AG04450 (cell line): ENCODE data around the gene ABCG5. TPM values are rescaled to one million over a fixed set of nuclear protein-coding genes. Genes with fewer than 3 reads are reported as not detected.

ENCODE experiments used
- CTCF ChIA-PET: fragments of 300-600, 350-600 bp; formaldehyde crosslinking; extraction: SDS; loops from one replicate; lab custom pipeline; 2022; ENCODE audit warnings: antibody characterized with exemption, inconsistent platforms; lab: Charles Lee
- POLR2A ChIA-PET: fragments of 350-600 bp; formaldehyde crosslinking; extraction: SDS; loops from one replicate; lab custom pipeline; 2021; ENCODE audit warnings: antibody characterized with exemption, inconsistent platforms; lab: Yijun Ruan, JAX
- DNase-seq: peaks from one replicate; pipeline ENCODE4 v3.0.0-alpha.2; 2011; ENCODE audit warnings: low read depth, low spot score
- H3K27ac ChIP-seq: one replicate; pipeline ENCODE4 v1.5.1; 2012; ENCODE audit warnings: low read depth, low read length, control low read depth
- H3K27me3 ChIP-seq: one replicate; pipeline ENCODE4 v1.6.0; 2012; ENCODE audit warnings: low read length; ENCODE audit not compliant: control insufficient read depth, insufficient read depth
- H3K4me3 ChIP-seq: 2 replicates; pipeline ENCODE4 v1.5.1; 2011; ENCODE audit warnings: mild to moderate bottlenecking, low read depth, low read length, control low read depth
- H3K9me3 ChIP-seq: 2 replicates; pipeline ENCODE4 v1.5.1; 2012; ENCODE audit warnings: low read length; ENCODE audit not compliant: control insufficient read depth, insufficient read depth
- polyA plus RNA-seq: library from polyadenylated mRNA; depleted of rRNA; stranded (reverse); fragments of >200 nt; gene quantifications from 2 replicates; pipeline ENCODE4 v1.2.3, GENCODE V29; 2011
- TF ChIP-seq, protein P1 (sequence below): IDR thresholded peaks from 2 replicates; pipeline ENCODE4 v1.5.1; 2011; ENCODE audit warnings: low read depth, low read length, control low read depth, inconsistent platforms

ABCG5 gene
- polyA plus RNA-seq, 1 experiment: not detected

DNA sequence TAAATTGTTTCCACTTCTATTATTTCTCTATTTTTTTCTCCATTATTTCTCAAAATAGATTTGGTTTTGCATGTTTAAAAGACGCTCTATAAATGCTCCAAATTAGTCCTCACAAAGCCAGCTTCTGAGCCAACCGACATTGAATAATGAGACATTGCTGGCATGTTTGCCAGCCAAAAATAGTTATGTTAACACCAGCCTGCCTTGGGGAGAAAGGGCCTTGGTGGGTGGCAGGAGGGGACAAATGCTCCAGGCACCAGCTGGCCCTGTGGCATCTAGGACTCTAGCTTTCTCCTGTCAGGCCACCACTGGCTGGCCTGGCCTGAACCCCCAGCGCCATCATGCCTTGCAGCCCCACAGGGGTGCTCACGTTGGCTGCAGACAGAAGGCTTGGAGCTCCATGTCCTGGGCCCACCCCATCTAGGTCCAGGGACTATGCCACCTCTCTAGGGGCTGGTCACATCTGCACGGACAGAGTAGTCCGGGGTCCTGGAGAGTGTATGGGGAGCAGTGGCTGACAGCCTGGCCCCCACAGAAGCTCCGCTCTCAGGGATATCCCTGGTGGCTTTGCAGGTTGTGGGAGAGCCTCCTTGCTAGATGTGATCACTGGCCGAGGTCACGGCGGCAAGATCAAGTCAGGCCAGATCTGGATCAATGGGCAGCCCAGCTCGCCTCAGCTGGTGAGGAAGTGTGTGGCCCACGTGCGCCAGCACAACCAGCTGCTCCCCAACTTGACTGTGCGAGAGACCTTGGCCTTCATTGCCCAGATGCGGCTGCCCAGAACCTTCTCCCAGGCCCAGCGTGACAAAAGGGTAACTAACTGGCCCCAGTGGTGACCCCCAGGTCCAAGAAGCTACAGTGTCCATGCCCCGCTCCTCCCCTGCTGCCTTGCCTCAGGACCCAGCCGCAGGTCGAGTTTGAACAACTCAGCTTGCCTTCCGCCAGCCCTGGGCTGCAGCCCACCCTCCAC lies 12.7 kb upstream of the ABCG5 start:
- CTCF ChIA-PET: no interaction called here
- Histone ChIP-seq H3K27me3 (peaks cover 21% of the 10 kb centered on the region), H3K4me3 (no peak overlapping the region), H3K9me3 (no peaks in the 10 kb centered on the region; the same call in 1 of the 2 replicates), H3K27ac (no peak overlapping the region)
- TF ChIP-seq, protein P1, sequence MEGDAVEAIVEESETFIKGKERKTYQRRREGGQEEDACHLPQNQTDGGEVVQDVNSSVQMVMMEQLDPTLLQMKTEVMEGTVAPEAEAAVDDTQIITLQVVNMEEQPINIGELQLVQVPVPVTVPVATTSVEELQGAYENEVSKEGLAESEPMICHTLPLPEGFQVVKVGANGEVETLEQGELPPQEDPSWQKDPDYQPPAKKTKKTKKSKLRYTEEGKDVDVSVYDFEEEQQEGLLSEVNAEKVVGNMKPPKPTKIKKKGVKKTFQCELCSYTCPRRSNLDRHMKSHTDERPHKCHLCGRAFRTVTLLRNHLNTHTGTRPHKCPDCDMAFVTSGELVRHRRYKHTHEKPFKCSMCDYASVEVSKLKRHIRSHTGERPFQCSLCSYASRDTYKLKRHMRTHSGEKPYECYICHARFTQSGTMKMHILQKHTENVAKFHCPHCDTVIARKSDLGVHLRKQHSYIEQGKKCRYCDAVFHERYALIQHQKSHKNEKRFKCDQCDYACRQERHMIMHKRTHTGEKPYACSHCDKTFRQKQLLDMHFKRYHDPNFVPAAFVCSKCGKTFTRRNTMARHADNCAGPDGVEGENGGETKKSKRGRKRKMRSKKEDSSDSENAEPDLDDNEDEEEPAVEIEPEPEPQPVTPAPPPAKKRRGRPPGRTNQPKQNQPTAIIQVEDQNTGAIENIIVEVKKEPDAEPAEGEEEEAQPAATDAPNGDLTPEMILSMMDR: no peak
- POLR2A ChIA-PET: no interaction called here
- no peak for DNase-seq

DNA sequence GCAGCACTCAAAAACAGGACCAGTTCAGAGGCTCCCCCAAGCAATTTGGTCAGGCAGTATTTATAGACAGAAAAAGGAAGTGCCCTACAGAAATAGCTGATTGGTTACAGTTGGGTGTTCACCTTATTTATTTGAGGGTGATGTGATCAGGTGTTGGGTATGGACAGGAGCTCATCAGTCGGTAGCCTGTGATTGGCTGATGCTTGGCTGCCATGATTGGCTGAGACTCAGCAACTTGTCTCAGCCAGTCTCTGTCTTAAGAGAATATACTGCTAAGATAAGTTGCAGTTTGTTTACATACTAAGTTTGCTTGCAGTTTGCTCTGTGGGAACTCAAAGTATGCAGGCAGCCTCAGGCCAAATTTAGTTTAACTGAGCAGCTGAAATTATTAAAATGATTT lies 9.6 kb upstream of the ABCG5 start:
- ChIA-PET CTCF (no interaction called here), POLR2A (no interaction called here)
- Histone ChIP-seq H3K9me3 (no peaks in the 10 kb centered on the region; the same call in 1 of the 2 replicates), H3K27me3 (peaks cover 15% of the 10 kb centered on the region), H3K27ac (no peak overlapping the region), H3K4me3 (no peak overlapping the region)
- TF ChIP-seq, protein P1: no peak
- DNase-seq: no peak

DNA sequence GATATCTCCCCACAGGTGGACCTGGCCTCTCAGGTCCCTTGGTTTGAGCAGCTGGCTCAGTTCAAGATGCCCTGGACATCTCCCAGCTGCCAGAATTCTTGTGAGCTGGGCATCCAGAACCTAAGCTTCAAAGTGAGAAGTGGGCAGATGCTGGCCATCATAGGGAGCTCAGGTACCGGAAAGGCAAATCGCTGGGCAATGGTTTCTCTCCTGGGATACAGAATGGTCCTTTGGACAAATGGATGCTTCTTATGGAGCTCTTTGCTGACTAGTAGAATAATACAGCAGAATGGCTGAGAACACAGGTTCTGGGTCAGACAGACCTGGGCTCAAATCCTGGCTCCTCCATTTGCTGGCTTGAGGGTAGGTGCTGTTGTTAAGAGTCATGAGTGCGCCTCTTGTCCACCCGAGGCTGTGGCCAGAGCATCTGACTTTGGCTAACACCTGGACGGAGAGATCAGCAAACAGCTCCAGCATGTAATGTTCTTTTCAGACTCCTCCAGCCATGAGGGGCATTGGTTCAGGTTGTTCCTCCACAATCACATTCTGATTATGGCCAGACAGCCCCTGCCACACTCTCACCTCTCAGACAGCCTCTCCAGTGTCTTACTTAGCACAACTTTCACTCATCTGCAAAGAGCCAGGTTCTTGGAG lies 7.6 kb upstream of the ABCG5 start:
- ChIA-PET POLR2A (no interaction called here), CTCF (interaction anchor here (1.2 kb wide), 1 partner anchor 32 kb away, joined by 4 read pairs; no protein-coding TSS in a partner anchor)
- Histone ChIP-seq H3K27me3 (peaks cover 8% of the 10 kb centered on the region), H3K4me3 (no peak overlapping the region), H3K9me3 (no peaks in the 10 kb centered on the region), H3K27ac (no peak overlapping the region)
- TF ChIP-seq, protein P1: no peak
- no peak for DNase-seq

GRCh38 chr2:43845181-43845580 lies 6.5 kb upstream of the ABCG5 start:
- H3K27ac ChIP-seq: no peak overlapping the region
- TF ChIP-seq, protein P1: no peak
- H3K4me3 ChIP-seq: no peak overlapping the region
- CTCF ChIA-PET: interaction anchor here (1.2 kb wide), 1 partner anchor 33 kb away, joined by 4 read pairs; no protein-coding TSS in a partner anchor
- DNase-seq: no peak
- H3K27me3 ChIP-seq: peaks cover 16% of the 10 kb centered on the region
- H3K9me3 ChIP-seq: no peaks in the 10 kb centered on the region
- POLR2A ChIA-PET: no interaction called here

DNA sequence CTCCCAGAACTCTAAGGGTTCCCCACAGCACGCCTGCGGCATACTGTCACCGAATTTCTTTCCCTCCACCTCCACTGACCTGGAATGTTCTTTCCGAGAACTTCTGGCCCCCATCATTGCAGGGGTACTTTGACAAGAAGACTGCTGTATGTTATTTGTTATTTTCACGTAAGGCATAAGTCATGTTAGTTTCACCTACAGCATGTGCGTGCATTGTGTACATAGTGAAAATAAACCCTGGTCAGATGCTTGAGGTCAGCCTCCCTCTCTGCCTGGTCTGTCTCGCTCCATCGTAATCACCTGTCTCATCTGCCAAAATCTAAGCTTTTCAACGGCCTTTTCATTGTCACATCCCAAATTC lies 4.2 kb upstream of the ABCG5 start:
- no peak overlapping the region for H3K27ac ChIP-seq
- no peak for DNase-seq
- no peak overlapping the region for H3K4me3 ChIP-seq
- ChIA-PET POLR2A (no interaction called here), CTCF (no interaction called here)
- H3K9me3 ChIP-seq: no peaks in the 10 kb centered on the region
- peaks cover 23% of the 10 kb centered on the region for H3K27me3 ChIP-seq
- TF ChIP-seq, protein P1: no peak
